Esophagus muscularis mucosa (tissue), 4 donors: Measurements from ENCODE around the gene NAV2. TPM values are rescaled to one million over a fixed set of nuclear protein-coding genes. Genes with fewer than 3 reads are reported as not detected.

Source experiments
- DNase-seq: peaks from one replicate; pipeline ENCODE4 v3.0.0-alpha.2; 2017; ENCODE audit errors: extremely low spot score
- H3K27ac ChIP-seq, 4 donors: fragments of 200-600 bp; sonication (generic); replicated peaks in 1 of 4; 1 replicate in 3 of 4; 2 replicates in 1 of 4; pipeline ENCODE4 v1.5.1; 2016 to 2019; ENCODE audit warnings: mild to moderate bottlenecking in 1 of 4
- H3K27me3 ChIP-seq, 4 donors: fragments of 200-600 bp; sonication (generic); one replicate each; pipeline versions ENCODE4 v1.5.1 to v1.6.0; 2016 to 2019
- H3K36me3 ChIP-seq, 4 donors: fragments of 200-600 bp; sonication (generic); one replicate each; pipeline ENCODE4 v1.5.1; 2016 to 2019
- H3K4me1 ChIP-seq, 4 donors: fragments of 200-600 bp; sonication (generic); one replicate each; pipeline ENCODE4 v1.5.1; 2016 to 2019
- H3K4me3 ChIP-seq, 4 donors: fragments of 200-600 bp; sonication (generic); 1 replicate in 2 of 4; 2 replicates in 2 of 4; pipeline ENCODE4 v1.5.1; 2016 to 2019; ENCODE audit warnings: mild to moderate bottlenecking in 4 of 4, moderate library complexity in 1 of 4
- H3K9me3 ChIP-seq, 4 donors: fragments of 200-600 bp; sonication (generic); 1 replicate in 3 of 4; 2 replicates in 1 of 4; pipeline ENCODE4 v1.5.1; 2016 to 2019
- EP300 ChIP-seq: sonication (generic); formaldehyde crosslinking; IDR thresholded peaks from one replicate; pipeline ENCODE4 v1.6.1; 2017; ENCODE audit warnings: antibody characterized with exemption
- POLR2A ChIP-seq: fragments of 450-650 bp; IDR thresholded peaks from one replicate; pipeline ENCODE4 v1.6.1; 2017; ENCODE audit warnings: antibody characterized with exemption, moderate library complexity, mild to moderate bottlenecking, low read depth
- POLR2AphosphoS5 ChIP-seq, 2 donors: sonication (generic); formaldehyde crosslinking; IDR thresholded peaks; one replicate each; pipeline ENCODE4 v1.6.1; 2017; ENCODE audit warnings: antibody characterized with exemption in 2 of 2
- WGBS: methylation state at CpG from one replicate; pipeline ENCODE4 v1.1.5; 2018; 5-methylcytosine and 5-hydroxymethylcytosine counted together
- intact Hi-C: fragments of 100-400 bp; cut with DNase I; formaldehyde crosslinking; loops from one replicate; pipeline ENCODE4 v1.15.1; 2023
- total RNA-seq, 4 donors: library from RNA; depleted of rRNA; stranded (reverse); fragments of >200 nt; gene quantifications; one replicate each; pipeline versions ENCODE4 v1.1.0 to v1.2.1, GENCODE V29; 2016
- TF ChIP-seq, protein P1 (sequence below), 3 experiments: fragments of 200-600 bp in 2 of 3; fragments of 450-650 bp in 1 of 3; sonication (generic) in 2 of 3; IDR thresholded peaks; one replicate each; pipeline ENCODE4 v1.5.1; 2017 to 2019; ENCODE audit warnings: antibody characterized with exemption in 3 of 3, mild to moderate bottlenecking in 2 of 3, moderate library complexity in 1 of 3

NAV2 gene
- total RNA-seq, 4 donors from 2014 or later: 21.9 to 57.0 (median 37.5) TPM

- H3K9me3 ChIP-seq: no peaks in the 10 kb centered on the region
- 92% methylated on average over 5 of the region's 5 CpGs for WGBS
- intact Hi-C loops: no loop called here
- H3K36me3 ChIP-seq: peaks cover 14 to 77% (median 35%) of the 10 kb centered on the region in 4 donors
- H3K27ac ChIP-seq: no peak overlapping the region
- H3K27me3 ChIP-seq: no peaks in the 10 kb centered on the region
- no peak overlapping the region for H3K4me3 ChIP-seq
- H3K4me1 ChIP-seq: peaks cover 0 to 5% (median 0%) of the 10 kb centered on the region in 4 donors
- TF ChIP-seq POLR2A (no peak), EP300 (no peak), POLR2AphosphoS5 (IDR thresholded peaks at IDR 0.05) (no peak)
- TF ChIP-seq, protein P1, sequence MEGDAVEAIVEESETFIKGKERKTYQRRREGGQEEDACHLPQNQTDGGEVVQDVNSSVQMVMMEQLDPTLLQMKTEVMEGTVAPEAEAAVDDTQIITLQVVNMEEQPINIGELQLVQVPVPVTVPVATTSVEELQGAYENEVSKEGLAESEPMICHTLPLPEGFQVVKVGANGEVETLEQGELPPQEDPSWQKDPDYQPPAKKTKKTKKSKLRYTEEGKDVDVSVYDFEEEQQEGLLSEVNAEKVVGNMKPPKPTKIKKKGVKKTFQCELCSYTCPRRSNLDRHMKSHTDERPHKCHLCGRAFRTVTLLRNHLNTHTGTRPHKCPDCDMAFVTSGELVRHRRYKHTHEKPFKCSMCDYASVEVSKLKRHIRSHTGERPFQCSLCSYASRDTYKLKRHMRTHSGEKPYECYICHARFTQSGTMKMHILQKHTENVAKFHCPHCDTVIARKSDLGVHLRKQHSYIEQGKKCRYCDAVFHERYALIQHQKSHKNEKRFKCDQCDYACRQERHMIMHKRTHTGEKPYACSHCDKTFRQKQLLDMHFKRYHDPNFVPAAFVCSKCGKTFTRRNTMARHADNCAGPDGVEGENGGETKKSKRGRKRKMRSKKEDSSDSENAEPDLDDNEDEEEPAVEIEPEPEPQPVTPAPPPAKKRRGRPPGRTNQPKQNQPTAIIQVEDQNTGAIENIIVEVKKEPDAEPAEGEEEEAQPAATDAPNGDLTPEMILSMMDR (IDR thresholded peaks at IDR 0.05): no peak
- no peak for DNase-seq
Observed at GRCh38 chr11:20066013-20066782, 353.6 kb downstream of the NAV2 start.

- TF ChIP-seq POLR2A (no peak), EP300 (no peak), POLR2AphosphoS5 (IDR thresholded peaks at IDR 0.05) (no peak)
- intact Hi-C loops: no loop called here
- 100% methylated on average over 3 of the region's 3 CpGs for WGBS
- Histone ChIP-seq H3K4me3 (no peak overlapping the region), H3K27ac (no peak overlapping the region), H3K27me3 (no peaks in the 10 kb centered on the region), H3K36me3 (peaks cover 14 to 74% (median 35%) of the 10 kb centered on the region in 4 donors), H3K9me3 (no peaks in the 10 kb centered on the region), H3K4me1 (peaks cover 0 to 5% (median 0%) of the 10 kb centered on the region in 4 donors)
- no peak for DNase-seq
Observed at GRCh38 chr11:20066783-20067156, 354.1 kb downstream of the NAV2 start.

GRCh38 chr11:20067665-20068064 is 355.0 kb downstream of the NAV2 start:
- DNase-seq: no peak
- no peaks in the 10 kb centered on the region for H3K9me3 ChIP-seq
- peaks cover 14 to 65% (median 29%) of the 10 kb centered on the region in 4 donors for H3K36me3 ChIP-seq
- TF ChIP-seq POLR2A: no peak
- TF ChIP-seq EP300: no peak
- no peak for TF ChIP-seq POLR2AphosphoS5 (IDR thresholded peaks at IDR 0.05)
- TF ChIP-seq, protein P1 (IDR thresholded peaks at IDR 0.05): no peak
- peaks cover 0 to 5% (median 0%) of the 10 kb centered on the region in 4 donors for H3K4me1 ChIP-seq
- no peaks in the 10 kb centered on the region for H3K27me3 ChIP-seq
- WGBS: 89% methylated on average over 2 of the region's 2 CpGs
- intact Hi-C loops: no loop called here
- H3K27ac ChIP-seq: no peak overlapping the region
- no peak overlapping the region for H3K4me3 ChIP-seq

GRCh38 chr11:20068691-20069090 is 356.1 kb downstream of the NAV2 start:
- Histone ChIP-seq H3K27ac (no peak overlapping the region), H3K36me3 (peaks cover 14 to 55% (median 27%) of the 10 kb centered on the region in 4 donors), H3K9me3 (no peaks in the 10 kb centered on the region), H3K27me3 (no peaks in the 10 kb centered on the region), H3K4me1 (peaks cover 0 to 5% (median 0%) of the 10 kb centered on the region in 4 donors), H3K4me3 (no peak overlapping the region)
- no peak for TF ChIP-seq POLR2AphosphoS5 (IDR thresholded peaks at IDR 0.05)
- TF ChIP-seq, protein P1 (IDR thresholded peaks at IDR 0.05): no peak
- no peak for TF ChIP-seq EP300
- no peak for TF ChIP-seq POLR2A
- intact Hi-C loops: no loop called here
- no peak for DNase-seq
- WGBS: 69% methylated on average over 2 of the region's 2 CpGs

- Histone ChIP-seq H3K4me3 (no peak overlapping the region), H3K36me3 (peaks cover 17 to 41% (median 27%) of the 10 kb centered on the region in 4 donors)
Observed at GRCh38 chr11:20070459-20070858, 357.8 kb downstream of the NAV2 start.

More at GRCh38 chr11:20070459-20070858, 357.8 kb downstream of the NAV2 start:
- intact Hi-C loops: no loop called here
- Histone ChIP-seq H3K9me3 (no peaks in the 10 kb centered on the region), H3K27ac (no peak overlapping the region), H3K27me3 (no peaks in the 10 kb centered on the region), H3K4me1 (peaks cover 0 to 3% (median 0%) of the 10 kb centered on the region in 4 donors)
- 71% methylated on average over 3 of the region's 3 CpGs for whole genome bisulfite sequencing
- TF ChIP-seq, protein P1 (IDR thresholded peaks at IDR 0.05): no peak
- TF ChIP-seq POLR2A (no peak), EP300 (no peak), POLR2AphosphoS5 (IDR thresholded peaks at IDR 0.05) (no peak)
- no peak for DNase-seq
